ENCODE results near the gene IMMP2L.

Gene IMMP2L

DNA sequence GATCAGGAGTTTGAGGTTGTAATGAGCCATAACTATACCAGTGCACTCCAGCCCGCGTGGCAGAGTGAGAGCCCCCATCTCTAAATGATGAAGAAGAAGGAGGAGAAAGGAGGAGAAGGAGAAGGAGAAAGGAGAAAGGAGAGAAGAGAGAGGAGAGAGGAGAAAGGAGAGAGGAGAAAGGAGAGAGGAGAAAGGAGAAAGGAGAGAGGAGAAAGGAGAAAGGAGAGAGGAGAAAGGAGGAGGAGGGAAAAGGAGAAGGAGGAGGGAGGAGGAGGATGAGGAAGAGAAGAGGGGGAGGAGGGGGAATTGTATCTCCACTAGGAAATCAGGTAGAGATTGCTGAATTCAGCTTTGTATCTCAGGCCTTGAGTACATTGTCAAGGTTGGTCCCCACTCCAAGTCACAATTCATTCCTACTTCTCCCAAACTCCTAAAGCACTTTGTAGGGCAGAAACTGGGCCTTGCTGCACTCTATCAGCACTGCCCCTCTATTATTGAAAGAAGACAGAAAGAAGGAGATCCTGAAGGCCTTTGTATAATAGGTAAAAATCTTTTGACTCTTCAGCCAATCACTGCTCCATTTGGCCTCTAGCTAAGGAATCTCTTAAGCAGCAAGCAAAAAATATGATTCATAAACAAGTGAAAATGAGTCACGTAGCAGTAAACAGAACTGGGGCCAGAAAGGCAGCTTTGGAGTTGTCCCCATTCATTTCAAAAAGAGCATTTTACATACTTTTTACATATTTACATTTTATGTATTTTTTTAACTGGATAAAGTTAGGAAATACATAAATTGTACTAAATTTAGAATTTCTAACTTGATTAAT, 178.0 kb downstream of the IMMP2L start:
- DNase-seq = peak; percentile 59

DNA sequence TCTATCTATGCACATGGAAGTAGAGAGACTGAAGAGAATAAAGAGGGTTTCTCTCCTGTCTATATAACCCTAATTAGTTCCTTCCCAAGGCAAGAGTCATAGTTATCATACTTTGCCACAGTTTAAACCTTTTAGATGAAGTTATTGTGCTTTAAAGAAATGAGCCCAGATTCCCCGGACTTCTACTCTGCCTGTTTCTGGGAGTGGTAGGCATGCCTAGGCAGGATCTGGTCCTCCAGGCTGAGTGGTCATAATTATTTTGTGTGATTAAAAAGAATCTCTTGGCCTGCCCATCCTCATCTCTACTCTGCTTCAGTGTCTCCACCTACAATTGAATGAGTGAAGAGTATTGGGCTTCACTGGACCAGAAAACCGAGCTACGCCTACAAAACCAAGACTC, 179.2 kb downstream of the IMMP2L start:
- DNase-seq = no peak

DNA sequence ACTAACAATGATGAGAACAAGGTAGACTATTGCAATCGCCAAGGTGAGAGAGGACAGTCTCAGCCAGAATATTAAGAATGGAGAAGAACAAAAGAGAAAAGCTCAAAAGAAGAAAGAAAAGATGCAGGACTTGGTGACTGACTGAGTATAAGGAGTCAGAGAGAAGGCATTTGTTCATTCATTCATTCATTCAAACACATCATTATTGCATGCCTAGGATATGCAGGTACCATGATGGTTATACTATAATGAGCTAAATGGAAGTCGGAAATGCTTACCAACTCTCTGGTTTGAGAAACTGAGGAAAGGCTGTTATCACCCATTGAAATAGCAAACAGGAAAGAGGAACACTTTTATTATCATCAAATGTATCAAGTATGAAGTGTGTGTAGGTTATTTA, 180.7 kb downstream of the IMMP2L start:
- no peak for DNase-seq

DNA sequence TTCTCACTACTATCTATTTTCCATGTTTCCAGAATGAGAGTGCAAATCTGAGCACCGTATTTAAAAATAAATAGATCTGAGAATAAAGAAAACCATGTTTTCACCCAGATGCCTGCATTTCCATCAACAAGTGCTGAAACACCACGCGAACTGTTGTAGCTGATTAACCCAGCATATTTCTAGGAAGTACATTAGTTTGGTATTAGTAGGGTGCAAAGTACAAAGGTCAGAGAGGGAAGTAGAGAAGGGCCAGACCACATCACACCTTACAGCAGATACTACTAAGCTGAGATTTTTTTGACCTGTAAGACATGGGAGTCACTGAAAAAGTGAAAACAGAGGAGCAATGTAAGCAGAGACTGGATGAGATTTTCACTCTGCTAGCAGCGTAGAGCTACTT, 181.3 kb downstream of the IMMP2L start:
- no peak for DNase-seq

DNA sequence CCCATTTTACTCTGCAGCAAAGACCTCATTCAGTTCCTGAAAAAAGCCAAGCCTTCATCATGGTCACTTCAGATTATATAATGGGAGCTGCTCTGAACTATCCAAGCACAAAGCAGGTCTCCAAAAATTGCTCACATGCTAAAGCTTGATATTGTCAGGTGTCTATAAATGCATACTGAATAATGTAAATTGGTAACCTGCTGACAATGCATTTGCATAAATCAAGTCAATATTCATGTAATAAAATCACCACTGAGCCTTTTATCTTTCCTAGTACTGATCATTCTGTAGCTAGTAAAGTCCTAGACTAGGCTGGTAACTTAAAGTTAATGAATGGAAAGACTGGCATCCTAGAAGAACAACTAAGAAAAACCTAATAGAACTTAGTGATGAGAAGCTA, 188.3 kb downstream of the IMMP2L start:
- DNase-seq = no peak

DNA sequence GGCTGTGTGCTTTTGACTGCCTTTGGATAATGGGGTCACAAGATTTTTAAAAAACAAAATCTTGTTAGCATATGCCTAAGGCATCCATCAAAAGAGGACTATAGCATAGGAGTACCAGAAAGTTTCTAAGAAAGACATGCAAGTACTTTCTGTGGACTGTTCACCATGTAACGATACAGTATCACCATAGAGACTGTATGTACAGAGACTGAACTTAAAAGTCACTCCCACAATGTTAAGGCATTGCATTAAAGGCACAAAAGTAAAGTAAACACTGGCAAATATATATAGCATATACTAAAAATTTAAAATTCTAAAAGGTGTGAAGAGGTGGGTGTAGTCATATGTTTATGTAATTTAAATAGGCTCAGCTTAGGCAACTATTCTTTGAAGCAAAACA, 190.9 kb downstream of the IMMP2L start:
- DNase-seq = no peak

DNA sequence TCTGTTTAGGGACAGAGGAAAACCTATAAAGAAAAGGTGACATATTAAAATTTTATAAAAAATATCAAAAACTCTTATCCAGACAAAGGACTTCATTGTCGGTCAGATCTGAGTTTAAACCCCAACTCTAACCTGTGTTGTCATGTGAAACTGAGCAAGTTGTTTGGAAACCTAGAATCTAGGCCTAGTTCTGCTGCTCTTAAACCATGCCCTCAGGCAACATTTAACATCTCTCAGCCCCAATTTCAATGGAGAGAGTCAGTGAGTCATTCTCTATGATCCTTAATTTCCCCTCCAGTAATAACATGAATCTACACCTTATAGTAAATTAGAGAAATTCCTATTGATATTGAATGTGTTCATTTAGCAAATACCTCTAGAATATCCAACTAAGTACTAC, 192.3 kb downstream of the IMMP2L start:
- peak; percentile 20 for DNase-seq

DNA sequence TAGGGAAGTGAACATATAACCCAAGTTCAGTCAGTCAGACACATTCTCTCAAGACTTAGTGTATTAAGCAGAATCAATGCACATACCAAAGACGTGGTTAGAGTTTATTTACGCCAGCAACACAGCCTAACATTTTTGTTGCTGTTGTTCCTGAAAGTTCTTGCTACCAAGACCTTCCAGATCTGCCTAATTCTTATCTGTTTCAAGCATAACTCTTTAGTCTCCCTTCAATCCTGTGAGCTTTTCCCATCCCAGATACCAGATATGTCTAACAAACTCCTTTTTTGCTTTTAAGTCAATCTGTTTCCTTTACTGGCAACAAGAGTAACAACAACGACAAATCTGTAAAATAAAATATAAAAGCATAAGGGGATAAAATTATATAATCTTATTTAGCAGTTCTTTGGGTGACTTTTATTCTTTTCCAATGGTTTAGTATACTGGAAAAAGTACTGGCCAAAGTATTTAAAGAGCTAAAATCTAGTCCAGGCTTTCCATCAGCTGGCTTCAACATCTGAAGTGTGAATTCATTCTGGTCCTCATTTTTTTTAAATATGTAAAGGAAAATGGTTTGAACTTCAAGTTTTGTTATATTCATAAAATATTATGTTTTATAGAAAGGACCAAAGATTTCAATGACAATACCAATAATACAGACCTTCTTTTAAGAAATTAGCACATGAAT, 193.8 kb downstream of the IMMP2L start:
- DNase-seq = no peak

DNA sequence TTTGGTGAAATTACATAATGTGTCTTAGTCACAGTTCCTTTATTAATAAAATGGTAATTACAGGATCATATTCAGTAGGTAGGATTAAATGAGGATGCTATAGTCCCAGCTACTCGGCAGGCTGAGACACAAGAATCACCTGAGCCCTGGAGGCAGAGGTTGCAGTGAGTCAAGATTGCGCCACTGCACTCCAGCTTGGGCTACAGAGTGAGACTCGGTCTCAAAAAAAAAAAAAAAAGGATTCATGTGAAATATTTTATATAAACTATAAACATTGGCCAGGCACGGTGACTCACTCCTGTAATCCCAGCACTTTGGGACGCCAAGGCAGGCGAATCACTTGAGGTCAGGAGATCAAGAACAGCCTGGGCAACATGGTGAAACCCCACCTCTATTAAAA, 197.9 kb downstream of the IMMP2L start:
- DNase-seq = peak; percentile 71

DNA sequence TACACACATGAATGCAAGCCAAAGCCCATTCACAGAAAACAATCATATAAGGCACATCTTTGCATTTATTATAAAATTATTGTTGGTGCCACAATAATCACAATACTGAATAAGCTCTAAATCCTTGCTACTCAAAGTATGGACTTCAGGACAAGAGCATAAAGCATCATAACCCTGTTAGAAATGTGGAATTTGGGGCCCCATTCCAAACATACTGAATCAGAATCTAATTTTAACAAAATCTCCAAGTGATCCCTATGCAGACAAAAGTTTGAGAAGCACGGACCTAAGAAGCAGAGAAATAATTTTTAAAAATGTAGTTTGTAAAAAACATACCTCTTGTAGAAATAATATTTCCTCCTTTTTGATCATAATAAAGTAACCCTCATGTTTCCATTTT, 199.2 kb downstream of the IMMP2L start:
- peak; percentile 66 for DNase-seq

DNA sequence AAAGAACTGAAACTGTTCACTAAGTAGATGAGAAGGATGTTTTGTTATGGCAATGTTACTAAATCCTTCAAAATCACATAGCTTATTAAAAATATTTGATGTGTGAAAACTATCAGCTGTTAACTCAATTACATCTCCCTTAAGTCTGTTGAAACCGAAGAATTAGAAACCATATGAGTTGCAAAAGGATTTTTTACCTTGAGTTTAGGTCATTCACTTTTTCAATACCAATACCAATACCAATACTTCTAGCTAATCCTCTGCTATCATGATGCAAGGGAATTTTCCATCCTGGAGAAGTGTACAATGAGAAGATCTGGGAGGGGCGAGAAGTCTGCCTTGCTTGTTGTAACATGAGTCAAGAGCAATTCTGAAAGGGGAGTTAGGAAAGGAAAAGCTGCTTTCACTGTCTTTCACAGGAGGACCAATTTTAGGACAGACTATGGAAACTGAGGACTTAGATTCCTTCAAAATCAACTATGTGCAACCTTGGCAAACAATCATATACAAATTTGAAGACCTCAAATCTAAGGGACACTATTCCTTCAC, 199.7 kb downstream of the IMMP2L start:
- peak; percentile 58 for DNase-seq

DNA sequence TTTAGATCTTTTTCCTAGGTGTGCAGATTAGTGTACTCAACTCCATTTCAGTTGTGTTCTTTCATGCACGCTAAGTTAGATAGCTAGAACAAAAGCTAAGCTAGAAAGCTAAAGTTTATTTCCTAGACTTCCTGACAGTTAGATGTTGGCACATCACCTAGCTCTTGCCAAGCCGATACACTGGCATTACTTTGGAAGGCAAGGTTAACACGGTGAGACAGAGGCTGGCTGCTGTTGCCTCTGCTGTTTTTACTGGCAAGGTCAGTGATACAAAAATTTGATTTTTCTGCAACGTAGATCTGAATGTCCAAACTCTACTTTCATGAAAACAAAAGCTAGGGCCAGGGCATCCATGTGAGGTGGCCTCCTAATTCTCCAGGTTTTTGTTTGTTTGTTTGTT, 203.4 kb downstream of the IMMP2L start:
- DNase-seq = no peak

DNA sequence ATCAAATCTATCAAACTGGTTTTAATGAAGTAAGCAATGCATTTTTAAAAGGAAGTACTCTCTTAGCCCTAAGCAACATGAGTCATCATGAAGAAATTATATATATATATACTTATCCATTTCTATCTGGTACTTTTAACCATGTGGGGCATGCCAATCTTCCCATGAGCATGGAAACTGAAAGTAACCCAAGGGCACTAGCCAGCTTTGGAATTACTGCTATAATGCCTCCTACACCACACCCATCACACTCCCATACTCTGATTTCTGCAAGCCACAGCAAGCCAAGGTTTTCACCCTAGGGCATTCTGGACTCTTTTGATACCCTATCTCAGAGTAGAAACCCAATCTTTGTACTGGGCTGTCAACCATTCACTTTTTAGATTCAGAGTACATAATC, 204.6 kb downstream of the IMMP2L start:
- DNase-seq = peak; percentile 82

DNA sequence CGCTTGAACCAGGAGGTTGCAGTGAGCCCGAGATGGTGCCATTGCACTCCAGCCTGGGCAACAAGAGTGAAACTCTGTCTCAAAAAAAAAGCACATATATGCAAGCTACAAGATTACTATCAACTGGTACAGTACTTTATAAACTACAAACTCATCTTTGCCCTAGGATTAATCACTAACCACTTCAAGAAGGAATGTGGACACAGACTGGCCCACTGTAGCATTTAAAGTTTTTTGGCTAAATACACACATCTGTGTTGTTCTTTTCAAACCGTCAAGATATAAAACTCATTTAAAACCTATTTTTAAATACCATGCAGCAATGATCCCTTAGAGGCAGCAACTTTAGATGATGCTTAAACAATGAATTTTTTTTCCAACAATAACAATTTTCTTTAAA, 205.4 kb downstream of the IMMP2L start:
- DNase-seq = peak; percentile 30

DNA sequence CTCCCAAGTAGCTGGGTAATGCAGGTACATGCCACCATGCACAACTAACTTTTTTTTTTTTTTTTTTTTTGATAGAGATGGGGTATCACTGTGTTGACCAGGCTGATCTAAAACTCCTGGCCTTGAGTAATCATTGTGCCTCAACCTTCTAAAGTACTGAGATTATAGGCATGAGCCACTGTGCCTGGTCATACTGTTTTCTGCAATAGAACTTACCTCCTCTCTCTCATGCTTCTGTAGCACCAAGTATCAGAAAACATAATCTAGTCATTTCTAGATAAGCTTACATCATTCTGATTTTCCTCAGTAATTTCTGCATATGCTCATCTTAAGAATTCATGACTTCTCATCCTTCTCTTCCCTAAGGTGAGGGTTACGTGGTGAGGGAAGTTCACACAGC, 210.0 kb downstream of the IMMP2L start:
- DNase-seq = no peak

DNA sequence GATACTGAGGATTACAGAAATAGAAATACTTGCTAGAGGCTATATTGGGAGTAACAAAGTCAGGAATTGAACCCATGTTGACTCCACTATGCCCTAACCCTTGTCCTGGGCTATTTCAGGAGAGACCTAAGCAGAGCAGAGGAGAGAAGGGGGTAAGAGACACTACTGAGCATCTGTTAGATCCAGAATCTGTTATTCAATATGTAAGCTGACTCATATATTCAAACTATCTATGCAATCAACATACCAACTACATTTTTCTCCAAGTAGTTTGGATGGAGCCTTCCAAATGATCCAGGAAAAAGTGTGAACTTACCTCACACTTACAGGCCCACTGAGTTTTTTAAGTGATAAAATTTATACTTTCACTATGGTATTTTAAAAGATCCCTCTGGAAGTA, 216.1 kb downstream of the IMMP2L start:
- no peak for DNase-seq

DNA sequence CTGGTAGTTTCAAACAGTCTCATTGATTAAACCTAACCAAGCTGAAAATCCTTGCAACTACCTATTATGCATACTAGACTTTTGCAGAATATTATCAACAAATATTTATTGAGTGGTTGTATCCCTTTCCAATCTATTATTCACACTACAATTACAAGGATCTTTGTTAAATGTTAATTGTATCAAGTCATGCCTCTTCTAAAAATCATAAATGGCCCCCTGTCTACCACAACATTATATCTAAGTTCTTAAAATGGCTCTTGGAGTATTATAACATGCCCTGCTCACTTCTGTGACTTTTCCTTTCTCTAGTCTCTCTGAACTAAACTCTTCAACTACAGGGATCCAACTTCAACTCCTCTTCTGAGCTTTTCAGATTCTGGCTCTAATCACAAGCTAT, 219.3 kb downstream of the IMMP2L start:
- DNase-seq = no peak

DNA sequence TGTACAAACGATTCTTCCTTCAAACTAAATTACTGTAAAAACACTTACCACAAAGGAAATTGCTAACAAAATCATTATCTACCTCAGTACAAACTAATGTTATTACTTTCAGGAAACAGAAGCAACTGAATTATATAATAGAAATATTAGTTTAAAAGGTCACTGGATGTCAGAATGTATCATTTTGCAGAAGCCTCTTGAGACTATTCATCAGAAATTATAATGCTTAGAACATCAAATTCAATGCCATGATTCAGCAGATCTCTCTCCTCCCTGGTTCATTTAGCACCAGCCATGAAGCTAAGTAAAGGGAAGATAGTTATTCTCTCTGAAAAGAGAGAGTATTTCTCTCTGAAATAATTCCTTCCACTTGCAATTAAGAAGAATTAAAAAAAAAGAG, 223.3 kb downstream of the IMMP2L start:
- no peak for DNase-seq

DNA sequence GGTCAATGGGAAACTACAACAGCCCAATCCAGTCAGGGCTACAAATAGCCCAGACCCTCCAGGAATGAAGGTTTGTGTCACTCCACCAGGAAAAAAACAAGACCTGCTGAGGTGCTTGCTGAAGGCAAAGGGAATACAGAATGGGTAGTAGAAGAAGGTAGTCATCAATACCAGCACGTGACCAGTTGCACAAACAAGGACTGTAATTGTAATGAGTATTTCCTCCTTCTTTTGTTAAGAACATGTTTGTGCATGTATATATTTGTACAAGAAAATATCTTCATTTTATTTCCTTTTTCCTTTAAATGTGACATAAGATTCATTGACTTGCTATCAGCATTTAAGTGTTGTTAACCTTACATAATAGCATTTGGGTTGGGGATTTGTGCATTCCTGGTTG, 229.3 kb downstream of the IMMP2L start:
- no peak for DNase-seq

DNA sequence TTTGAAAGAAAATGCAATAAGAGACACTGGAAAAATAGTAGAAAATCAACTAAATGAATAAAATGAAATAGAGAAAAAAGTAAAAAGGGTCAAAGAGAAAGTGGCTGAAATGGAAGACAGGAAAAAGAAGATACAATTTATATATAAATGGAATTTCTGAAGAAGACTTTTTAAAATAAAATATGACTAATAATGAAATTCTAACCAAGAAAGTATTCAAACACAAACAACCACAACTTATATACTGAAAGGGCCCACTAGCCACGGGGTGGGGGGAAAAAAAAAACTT, 232.1 kb downstream of the IMMP2L start:
- DNase-seq = no peak

DNA sequence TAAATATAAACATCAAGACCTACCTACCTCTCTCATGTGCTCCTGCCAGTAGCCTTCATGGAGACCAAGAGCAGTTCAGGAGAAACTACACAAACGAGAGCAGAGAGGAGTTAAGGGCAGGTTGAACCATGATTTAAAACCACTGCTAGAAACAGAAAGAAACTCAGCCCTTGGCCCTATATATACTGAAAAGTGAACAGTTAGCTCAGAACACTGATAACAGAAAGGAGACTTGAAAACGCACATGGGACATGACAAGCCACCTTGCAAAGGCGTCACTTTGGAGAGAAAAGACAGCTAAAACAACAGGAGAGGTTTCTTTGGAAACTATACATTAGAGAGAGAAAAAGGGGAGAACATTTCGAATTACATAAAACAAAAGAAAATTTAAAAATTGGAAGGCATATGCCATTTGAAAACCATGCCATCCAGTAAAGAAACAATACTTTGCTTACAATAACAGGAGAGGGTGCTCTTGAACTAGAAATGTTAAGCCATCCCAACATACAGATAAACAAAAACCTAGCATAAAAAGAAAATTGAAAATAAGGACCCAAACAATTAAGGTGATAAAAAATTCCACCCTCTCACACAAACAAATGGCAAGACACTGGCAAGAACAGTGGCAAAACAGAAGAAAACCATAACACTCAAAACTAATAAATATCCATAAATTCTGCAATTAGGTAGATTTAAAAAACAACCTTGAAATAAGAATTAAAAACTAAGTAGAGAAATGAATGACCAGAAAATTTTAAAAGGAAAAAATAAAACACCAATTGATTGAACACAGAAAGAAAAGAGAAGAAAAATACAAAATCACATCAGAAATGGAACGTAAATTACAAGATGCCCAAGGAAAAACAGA, 232.7 kb downstream of the IMMP2L start:
- peak; percentile 4 for DNase-seq

DNA sequence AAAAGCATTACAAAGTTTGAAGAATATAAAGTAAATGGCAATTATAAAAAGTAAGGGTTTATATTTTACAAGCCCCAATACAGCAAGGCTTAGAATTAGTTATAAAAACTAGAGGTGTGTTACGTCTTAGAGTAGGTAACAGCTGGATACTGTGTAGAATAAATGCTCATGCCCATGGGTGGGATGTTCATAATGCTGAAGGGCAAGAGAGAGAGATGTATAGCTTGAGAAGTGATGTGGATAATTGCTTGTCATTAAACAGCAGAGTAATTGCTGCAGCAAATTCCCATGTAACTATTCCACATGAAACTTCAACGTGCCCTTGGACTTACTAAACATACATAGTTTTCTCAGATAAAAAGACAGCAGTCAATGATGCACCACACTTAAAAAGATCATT, 233.8 kb downstream of the IMMP2L start:
- no peak for DNase-seq

DNA sequence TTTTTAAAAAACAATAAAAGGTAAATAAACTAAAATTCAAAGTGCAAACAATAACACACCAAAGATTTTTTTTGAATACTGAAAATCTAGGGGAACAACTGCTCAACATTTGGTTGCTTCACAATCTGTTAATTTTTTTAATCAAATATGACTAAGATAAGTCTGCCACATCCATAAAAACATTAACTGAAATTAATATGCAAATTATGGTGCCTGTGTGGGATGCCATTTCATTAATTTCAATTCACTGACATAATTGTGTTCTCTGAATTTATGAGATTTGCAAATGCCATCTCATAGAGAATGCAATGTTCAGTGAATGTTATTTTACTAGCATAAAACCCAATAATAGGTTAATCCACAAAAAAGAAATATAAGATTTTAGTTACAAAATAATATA, 237.5 kb downstream of the IMMP2L start:
- DNase-seq = no peak

DNA sequence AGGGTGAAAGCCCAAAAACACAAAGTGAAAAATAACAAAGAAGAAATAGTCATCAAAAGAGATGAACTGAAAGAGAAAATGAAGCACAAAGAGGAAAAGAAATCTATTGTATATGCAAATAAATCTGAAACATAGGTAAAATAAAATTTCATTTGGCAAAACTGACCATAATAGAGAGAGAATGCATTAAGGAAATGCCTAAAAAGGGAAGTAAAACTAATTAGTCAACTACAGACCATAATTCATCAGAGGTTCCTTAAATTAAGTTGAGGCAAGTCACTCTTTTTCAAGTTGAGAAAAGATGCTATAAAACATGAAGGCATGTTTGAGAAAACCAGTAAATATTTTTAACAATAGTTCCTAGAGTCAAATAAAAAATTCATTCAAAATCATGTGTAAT, 238.1 kb downstream of the IMMP2L start:
- no peak for DNase-seq

All from EL (cell line).